ENCODE measurements around the gene SLC39A7.

- peak; percentile 77 for TF ChIP-seq CTCF (conservative IDR thresholded peaks at IDR 0.05; ENCODE audit: low read depth, low read length)
- TF ChIP-seq EZH2 (IDR thresholded peaks at IDR 0.05; ENCODE audit: low read length, unreplicated experiment) = no peak
Measured at GRCh38 chr6:33172688-33173534, 27.8 kb upstream of the SLC39A7 start.
